Stimulated activated CD4-positive, alpha-beta T cell treated with anti-CD3 and anti-CD28 coated beads, Interleukin-1b, Interleukin-23, amount 100 ng/mL, for 1 hour (primary cell): ENCODE results near the gene RNF186.
"Not testable (repeated sequence)": the region's sequence is repeated elsewhere in the genome, so short reads cannot be mapped to it uniquely, and the experiment has no call there.

ENCODE experiments used
- DNase-seq, 2 donors: peaks; one replicate each; pipeline ENCODE4 v3.0.0-alpha.2; 2020; ENCODE audit warnings: low read depth in 2 of 2

The RNF186 gene

GRCh38 chr1:19824541-19824940, 9.5 kb upstream of the RNF186 start:
- no peak for DNase-seq

GRCh38 chr1:19824036-19824435, 9.0 kb upstream of the RNF186 start:
- no peak for DNase-seq

- DNase-seq = no peak
These were observed 4.6 kb upstream of the RNF186 start for GRCh38 chr1:19819701-19820100.

- DNase-seq = no peak
These were observed 3.2 kb upstream of the RNF186 start for GRCh38 chr1:19818324-19818723.

GRCh38 chr1:19817160-19817559, 2.1 kb upstream of the RNF186 start:
- no peak for DNase-seq

DNA sequence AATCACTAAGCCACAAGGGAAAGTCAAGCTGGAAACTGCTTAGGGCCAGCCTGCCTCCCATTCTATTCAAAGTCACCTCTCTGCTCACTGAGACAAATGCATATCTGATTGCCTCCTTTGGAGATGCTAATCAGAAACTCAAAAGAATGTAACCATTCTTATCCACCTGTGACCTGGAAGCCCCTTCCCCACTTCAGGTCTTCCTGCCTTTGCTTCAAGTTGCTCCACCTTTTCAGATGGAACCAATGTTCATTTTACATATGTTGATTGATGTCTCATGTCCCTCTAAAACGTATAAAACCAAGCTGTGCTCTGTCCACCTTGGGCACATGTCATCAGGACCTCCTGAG, 1.6 kb upstream of the RNF186 start:
- DNase-seq = not testable (repeated sequence)

DNA sequence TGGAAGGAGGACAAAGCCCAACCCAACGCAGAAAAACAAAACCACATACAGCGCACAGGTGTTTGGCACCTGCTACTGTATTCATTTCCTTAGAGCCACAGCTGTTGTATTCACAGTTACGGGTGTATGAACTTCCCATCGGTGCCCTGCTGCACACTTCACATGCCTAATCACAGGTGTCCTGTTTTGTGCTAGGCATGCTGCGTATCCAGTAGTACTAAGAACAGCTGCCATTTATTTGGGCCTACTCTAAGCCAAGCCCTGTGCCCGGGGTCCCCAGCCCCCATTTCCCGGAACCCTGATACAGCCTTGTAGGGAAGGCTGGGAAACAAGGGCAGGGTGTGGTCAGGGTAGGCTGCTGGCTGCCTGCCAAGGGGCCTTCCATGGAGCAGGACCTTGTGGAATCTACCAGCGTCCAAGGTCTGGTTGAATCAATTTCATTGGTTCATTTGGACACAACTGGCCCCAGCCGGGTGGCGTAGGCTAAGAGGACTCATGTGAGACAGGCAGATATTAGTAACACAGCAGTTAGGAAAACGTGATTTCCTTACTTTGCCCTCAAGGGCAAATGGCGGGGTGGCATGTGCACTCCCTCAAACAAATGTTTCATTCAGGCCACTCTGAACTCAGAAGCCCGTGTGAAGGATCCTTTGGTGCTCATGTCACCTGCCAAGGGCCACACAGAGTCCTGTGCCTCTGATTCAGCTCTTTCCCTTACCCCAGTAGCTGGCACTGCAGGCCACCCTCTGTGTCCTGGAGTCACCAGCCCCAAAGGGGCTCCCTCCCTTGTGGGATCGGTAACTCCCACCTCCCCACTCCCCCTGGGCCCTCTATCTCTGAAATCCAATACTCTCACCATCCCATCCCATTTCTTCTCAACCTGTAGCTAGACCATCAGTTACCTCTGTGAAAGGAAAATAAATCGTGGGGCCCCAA, 986 bp upstream of the RNF186 start:
- DNase-seq = no peak

DNA sequence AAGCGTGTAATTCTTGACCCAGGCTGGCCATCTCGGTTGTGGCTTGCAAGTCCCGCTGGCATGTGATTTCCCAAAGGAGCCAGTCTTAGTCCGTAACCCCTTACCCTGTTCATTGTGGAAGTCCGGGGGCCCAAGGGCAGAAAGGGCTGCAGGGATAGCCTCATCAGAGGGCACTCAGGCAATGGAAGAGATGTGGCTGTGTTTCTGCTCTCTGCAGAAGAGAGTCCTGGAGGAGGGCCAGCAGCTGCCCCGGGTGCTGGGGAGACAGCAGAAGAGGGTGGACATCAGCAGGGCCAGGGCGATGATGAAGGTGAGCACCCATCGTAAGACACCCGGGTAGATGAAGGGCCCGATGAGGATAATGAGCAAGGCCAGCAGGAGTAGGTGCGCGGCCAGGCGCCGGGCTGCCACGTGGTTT, 830 bp downstream of the RNF186 start:
- DNase-seq = no peak

GRCh38 chr1:19813643-19813960, 1.5 kb downstream of the RNF186 start:
- DNase-seq = no peak

DNA sequence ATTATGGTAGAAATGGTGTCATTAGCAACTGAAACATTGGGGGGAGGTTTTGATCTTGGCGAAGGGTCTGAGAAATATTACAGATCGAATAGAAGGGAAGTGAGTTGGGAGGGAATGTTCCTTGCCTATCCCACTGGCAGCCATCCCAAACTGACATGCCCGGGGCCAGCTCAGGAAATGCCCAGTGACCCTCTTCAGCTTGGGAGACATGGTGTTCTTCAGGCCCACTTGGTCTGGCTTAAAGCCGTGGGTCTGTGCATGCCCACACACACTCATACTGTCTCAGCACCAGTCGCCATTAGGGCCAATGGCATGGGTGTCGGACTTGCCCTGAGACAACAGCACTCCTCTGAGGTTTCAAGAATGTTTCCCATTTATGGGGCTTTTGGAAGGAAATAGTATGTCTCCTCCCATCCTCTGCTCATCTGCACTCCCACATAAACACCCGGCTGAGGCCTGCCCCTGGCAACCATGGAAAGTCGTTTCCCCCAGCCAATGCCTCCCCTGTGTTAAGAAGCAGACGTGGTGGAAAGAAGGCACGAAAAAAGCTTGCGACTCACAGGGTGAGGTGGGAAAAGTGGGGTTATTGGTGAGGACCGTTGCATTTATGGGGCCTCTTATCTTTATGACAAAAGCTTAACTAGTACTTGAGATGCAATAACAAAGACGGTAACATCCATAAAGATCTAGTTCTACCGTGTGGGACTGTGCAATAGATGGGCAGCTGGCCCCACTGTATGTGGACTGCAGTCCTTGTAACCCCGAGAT, 2.0 kb downstream of the RNF186 start:
- DNase-seq = no peak

DNA sequence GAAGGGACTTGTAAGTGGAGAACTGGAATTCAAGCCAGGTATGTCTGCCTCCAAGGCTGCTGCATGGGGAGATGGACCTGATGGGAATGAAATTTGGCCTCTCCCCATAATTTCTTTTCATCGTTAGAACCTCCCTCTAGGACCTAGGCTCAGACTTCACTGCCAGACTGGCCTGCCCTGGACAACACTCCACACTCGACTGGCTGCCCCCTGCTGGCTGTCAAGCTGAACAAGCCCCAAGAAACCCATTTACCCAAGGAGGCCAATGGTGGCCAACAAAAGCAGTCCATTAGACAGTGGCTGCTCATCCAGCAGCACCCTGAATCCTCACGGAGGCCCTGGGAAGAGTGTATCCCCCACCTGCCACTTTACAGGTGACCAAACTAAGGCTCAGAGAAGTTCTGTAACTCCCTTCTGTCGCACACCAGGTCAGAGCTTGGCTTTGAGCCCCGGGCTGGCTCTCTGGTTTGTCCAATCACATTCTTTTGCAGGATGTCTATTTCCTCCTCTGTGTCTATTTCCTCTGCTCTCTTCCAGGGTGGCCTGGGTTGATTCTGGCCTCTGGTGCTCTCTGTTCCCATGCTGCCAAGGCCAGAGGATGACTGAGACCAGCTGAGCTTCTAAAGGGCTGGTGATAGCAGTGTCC, 3.8 kb downstream of the RNF186 start:
- no peak for DNase-seq

DNA sequence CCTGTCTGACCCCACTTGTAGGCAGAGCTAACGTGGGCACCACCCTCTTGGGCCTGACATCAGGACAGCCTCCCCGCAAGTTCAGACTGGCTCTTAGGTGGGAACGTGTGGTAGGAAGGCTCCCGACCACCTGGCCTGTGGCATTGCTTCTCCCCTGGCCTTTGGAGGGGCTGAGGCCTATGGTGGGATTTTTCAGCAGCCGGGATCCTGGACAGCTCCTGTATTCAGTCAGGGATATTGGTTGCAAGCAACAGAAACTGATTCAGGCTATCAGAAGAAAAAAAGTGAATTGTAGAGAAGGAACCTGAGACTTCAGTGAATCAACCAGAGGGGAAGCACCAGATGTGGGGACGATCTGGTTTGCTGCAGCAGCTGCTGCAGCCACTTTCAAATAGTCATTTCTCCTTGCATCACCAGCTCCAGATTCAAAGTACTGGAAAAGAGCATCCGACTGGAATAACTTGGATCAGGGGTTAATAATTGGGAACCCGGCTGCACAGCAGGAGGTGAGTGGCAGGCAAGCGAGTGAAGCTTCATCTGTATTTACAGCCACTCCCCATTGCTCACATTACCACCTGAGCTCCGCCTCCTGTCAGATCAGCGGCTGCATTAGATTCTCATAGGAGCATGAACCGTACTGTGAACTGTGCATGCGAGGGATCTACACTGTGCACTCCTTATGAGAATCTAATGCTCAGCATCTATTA, 5.9 kb downstream of the RNF186 start:
- no peak for DNase-seq

DNA sequence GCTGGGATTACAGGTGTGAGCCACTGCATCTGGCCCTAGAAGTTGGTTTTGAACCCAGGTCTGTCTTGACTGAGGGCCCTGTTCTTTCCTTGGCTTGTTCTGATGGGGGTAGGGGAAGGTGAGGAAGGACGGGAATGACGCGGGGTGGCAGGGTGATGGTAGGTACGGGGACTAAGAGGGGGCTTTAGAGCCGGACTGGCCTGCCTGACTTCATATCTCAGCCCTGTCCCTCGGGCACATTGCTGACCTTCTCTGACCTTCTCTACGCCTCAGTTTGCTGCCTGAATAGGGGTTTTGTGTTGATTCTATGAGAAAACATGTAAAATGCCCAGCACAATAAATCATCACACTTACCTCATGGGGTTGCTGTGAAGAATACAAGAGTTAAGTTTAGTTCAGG, 6.7 kb downstream of the RNF186 start:
- no peak for DNase-seq

DNA sequence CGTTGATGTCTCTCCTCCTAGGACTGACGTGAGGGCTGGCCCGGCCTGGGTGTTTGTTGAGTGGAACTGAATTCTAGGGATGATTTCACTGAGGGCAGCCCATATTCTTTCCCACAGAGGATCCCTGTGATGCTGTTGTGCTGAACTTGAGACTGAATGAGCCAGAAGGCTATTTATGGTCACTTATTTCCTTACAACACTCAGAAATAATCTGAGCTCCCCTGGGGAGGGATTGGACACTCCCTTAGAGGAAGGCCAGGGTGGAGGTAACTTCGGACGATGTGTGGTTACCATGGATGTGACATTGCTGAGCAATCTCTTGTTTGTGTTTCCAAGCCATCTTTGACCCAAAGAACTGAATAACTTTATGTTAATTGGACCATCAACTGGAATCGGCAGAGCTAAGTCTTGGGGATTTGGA, 10.2 kb downstream of the RNF186 start:
- DNase-seq = no peak

DNA sequence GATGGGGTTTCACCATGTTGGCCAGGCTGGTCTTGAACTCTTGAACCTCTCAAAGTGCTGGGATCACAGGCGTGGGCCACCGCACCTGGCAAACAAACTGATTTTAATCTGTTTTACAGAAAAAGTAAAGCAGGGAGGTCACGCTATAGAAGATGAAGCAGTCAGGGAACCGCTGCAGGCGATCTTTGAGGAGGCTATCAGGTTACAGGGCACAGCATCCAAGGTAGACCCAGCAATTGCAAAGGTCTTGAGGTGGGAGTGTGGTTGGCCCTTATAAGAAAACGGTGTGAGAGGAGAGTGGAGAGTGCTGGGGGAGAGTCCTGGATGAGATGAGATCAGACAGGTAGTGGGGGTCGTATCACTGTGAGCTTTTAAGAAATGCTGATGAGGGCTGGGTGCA, 12.8 kb downstream of the RNF186 start:
- DNase-seq = no peak

DNA sequence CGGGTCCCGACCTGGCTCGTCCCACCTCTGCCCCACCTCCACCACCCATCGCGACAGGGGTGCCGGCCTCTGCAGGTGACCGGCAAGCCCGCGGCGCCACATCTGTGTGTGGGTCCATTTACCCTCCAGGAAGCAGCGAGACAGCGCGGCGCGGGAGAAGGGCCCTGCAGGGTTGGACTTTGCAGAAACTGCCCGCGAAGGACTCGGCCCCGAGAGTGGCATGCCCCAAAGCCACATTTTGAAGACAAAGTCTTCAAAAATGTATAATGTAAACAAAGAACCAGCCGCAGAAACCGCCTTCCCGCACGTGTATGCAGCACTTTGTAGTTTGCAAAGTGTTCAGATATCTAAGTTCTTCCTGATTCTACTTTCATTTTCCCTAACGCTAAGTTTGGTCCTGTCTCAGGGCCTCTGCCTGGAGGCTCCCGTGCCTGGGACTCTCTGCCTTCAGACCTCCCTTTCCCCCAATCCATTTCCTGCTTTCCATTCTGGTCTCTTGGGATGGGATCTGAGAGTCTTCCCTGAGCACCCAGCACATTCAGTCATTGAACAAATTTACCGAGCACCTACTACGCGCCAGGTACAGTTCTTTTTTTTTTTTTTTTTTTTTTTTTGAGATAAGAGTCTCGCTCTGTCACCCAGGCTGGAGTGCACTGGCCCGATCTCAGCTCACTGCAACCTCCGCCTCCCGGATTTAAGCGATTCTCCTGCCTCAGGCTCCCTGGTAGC, 14.8 kb downstream of the RNF186 start:
- DNase-seq = peak in 1 of 2 donors; percentile 10

DNA sequence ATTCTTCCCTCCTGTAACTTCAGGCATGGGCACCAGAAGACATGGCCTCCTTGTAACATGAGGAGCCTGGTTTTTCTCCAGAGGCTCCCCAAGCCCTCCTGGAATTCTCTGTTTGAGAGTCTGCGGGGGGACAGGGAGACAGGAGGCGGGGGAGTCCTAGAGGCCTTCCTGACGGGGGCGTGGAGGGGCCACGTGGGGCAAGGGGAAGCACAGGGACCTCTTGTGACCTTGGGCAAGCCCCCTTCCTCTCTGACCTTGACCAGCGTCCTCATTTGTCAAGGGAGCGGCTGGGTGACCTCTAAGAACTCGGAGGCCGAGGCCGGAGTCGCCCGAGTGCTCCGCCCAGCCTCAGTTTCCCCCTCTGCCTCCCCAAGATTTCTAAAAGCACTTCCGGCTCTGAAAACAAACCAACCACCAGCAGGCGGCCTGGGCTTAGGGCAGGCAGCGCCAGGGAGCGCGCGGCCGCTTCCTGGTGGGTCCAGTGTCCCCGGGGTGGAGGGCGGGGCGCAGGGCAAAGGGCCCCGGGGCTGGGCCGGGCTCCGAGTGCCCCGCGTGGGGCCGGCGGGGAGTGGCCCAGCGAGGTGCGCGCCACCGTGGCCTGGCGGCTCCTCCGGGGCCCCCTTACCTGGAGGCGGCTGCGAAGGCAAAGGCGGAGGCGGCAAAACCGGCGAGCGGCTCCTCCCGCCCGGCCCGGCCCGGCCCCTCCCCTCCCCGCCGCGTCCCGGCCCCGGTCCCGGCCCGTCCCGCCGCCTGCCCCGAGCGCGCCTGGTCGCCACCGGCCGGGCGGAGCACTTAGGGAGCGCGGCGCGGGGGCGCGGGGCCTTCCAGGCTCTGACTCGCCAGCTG, 15.6 kb downstream of the RNF186 start, which contains the start of gene TMCO4:
TSS of gene TMCO4 (minus strand) at position 687 of the 846 bp plus-strand sequence. CDS start 19,158 bp downstream, outside the sequence.
- DNase-seq = peak in 1 of 2 donors; percentile 24

DNA sequence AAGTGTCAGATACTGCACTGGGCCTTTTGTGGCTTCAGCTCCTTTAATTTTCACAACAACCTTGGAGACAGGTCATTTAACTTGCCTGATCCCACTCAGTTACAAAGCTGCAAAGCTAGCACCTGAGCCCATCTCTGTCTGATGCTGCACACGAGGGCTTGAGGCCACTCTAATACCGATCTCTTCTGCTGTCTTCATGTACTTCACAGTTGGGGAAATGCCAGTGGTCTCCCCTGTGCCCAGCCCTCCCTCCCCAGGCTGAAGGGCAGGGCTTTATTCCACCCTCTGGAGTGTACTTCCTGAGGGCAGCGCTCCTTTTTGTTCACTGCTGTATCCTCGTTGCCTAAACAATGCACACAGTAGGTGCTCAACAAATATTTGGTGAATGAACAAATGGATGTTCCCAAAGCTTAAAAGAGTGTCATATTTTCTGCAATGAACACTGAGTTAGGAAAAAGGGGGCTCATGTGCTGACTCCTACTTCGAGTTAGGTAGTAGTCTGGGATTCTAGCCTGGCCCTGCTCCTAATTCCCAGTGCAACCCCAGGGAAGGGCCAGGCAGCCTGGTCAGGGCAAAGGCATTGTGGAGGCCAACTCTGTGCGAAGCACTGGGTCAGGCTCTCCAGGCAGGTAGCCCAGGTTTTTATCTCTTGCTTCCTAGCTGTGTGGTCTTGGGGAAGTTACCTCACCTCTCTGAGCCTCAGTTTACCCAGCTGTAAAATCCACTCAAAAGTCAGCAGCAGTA, 16.4 kb downstream of the RNF186 start:
- DNase-seq = no peak

DNA sequence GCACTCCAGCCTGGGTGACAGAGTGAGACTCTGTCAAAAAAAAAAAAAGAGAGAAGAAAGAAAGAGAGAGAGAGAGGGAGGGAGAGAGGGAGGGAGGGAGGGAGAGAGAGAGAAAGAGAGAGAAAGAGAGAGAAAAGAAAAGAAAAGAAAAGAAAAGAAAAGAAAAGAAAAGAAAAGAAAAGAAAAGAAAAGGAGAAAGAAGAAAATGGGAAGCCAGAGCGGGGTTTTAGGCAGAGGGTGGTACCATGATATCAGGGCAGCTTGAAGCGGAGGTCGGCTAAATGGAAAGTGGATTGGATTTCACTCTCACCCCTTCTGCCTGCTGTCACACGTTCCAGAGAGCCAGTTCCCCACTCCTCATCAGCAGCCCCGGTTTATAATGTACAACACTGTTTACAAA, 17.3 kb downstream of the RNF186 start:
- DNase-seq = no peak

GRCh38 chr1:19794583-19794982, 20.5 kb downstream of the RNF186 start:
- DNase-seq = no peak
